GM19351 (cell line): Measurements from ENCODE around the gene RBM48.
"Not testable (repeated sequence)": the region's sequence is repeated elsewhere in the genome, so short reads cannot be mapped to it uniquely, and the experiment has no call there.

ENCODE experiments used
- ATAC-seq: cut with Tn5 transposase; IDR thresholded peaks from one replicate; pipeline ENCODE4 v1.9.1; 2021; ENCODE audit warnings: mild to moderate bottlenecking, moderate library complexity; ENCODE audit not compliant: unreplicated experiment

Gene RBM48

DNA sequence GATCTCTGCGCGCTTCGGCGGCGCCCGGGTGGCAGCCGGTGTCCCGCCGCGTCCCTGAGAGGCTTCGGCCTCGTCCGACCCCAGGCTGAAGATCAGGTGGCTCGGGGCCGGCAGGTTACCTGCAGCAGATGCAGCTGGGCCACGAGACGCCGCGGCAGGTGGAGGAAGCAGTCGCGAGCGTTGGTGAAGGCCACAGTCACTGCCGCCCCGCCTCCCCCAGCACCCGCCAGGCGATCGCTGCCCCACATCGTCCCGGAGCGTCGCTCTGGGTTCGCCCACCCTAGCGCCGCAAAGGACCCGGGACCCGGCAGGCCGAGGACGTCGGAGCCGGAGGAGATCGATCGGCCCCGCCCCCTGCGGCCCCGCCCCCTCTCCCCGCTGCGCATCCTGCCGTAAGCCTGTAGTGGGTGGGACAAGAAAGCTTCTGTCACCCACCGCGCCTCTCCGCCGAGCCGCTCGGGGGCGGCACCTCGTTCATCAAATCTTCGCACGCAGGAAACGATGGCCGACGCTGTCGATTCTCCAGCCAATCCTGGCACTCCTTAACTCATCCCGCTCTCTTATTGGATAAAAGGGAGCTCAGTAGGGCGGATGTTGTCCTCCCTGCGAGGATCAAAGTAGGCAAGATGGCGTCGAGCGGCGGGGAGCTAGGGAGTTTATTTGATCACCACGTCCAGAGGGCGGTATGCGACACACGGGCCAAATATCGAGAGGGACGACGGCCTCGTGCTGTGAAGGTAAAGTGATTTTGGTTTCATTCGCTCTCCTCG lies at the start of gene RBM48, which contains the start of gene PEX1:
RBM48 (plus strand) TSS at position 608 of the 770 bp plus-strand sequence; CDS start at position 627, 19 bp downstream.
PEX1 (minus strand) TSS at position 333 of the 770 bp plus-strand sequence; CDS start at position 248, 85 bp downstream.
- ATAC-seq, result peak; percentile 88

DNA sequence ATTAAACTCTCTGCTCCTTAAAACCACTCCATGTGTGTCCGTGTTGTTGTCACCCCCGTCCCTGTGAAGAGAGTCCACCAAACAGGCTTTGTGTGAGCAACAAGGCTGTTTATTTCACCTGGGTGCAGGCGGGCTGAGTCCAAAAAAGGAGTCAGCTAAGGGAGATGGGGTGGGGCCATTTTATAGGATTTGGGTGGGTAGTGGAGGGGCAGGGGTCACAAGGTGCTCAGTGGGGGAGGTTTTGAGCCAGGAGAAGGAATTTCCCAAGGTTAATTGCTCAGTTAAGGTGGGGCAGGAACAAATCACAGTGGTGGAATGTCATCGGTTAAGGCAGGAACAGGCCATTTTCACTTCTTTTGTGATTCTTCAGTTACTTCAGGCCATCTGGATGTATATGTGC lies 49.4 kb upstream of the RBM48 start:
- not testable (repeated sequence) for ATAC-seq

DNA sequence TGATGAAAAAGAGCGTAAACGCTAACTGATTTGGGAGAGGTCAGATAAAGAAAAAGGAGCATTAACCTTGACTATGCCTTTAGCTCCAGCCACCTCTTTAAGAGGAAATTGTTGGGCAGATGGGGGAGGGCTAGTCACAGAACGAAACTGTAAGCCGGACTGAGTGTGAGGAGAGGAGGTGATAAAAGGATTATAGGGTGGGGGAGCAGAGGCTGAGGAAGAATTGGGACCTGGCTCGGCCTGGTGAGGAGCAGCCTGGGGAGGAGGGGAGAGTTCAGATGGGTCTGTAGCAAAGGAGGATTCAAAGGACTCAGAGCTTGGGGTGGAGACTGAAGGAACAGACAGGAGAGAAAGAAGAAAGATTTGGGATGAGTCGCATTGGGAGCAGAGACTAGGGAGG lies 45.0 kb upstream of the RBM48 start:
- not testable (repeated sequence) for ATAC-seq

DNA sequence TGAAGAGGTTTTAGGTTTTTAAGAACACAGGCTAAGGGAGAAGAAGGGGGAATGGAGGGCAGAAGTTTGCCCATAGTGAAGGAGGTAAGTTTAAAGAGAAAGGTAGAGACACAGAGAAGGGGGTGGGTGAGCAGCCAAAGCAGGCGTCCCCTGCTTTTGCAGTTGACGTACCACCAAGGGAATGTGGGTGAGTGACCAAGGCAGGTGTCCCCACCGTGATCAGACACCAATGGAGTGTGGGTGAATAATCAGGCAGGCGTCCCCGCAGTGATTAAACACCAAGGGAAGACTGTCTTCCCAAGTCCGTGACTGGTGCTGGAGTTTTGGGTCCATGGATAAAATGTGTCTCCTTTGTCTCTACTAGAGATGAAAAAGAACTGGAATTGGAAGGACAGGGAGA lies 44.4 kb upstream of the RBM48 start:
- not testable (repeated sequence) for ATAC-seq

DNA sequence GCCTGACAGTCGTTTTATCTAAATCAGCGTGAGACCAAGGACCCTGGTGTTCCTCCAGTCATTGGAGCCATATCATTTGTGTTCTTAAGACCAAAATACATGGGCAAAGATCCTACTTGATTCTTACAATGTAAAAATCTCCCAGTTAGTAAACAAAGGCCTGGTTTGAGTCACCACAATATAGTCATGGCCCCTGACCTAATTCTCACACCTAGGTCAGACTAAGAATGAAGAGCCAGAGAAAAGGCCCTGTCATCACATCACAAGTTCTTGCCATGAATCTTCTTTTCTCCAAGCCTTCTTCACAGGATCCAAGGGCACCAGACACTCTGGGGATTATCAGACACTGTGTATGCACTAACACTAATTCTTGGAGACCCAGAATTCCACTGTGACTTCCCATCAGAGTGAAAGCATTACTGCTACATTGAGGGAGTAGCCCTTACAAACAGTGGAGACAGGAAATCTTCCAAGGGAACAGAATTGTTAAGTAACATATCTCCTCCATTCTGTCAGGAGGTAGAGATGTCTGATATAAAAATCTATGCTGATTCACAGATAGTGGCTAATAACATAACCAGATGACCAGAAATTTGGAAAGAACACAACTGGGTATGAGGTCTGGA lies 43.2 kb upstream of the RBM48 start:
- no peak for ATAC-seq

DNA sequence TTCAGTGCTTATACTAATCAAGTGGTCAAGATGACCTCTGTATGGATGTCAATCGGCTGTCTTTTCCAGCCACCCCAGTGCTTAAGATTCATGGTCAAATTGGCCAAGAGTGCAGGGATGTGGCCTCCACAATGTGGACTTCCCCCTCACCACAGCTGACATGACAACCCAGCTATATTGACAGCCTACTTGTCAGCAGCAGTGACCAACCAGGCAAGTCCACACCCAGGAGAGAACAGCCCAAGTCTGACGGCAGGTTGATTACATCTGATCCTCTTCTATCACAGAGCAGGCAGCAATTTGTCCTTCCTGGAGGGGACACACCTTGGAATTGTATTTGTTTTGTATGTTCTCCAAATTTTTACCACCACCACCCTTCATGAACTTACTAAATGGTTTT lies 42.6 kb upstream of the RBM48 start:
- ATAC-seq, result no peak

DNA sequence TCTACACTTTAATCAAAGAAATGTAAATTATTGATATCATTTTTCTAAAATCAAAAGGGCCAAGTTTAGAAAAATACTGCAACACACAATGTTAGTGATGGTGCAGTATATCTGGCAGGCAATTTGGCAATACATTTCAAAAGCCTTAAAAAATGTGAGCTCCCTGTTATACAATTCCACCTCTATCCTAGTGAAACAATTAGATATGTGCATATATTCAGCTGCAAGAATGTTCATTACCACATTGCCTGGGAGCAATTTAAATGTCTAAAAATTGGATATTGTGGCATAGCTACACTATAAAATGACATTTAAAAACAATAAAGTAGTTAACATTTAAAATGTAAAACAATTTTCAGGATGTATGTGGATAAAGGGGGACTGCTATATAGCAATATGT lies 40.8 kb upstream of the RBM48 start:
- no peak for ATAC-seq

DNA sequence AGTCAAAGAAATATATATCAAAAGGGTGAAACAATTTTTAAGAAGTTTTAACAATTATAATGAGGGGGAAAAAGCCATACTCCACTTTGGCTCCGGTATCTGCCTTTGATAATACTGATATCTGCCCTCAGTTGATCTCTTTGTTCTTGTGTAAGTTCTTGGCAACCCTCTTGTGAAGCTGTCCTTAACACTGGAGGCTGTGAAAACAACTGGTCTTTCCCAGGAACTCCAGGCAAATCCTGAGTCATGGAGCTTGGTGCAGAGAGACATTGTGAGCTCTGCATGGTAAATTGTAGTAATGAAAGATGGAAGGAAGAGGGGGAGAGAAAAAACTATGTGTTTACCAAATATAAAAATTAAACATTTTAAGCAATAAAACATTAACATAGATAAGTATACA lies 39.0 kb upstream of the RBM48 start:
- no peak for ATAC-seq

DNA sequence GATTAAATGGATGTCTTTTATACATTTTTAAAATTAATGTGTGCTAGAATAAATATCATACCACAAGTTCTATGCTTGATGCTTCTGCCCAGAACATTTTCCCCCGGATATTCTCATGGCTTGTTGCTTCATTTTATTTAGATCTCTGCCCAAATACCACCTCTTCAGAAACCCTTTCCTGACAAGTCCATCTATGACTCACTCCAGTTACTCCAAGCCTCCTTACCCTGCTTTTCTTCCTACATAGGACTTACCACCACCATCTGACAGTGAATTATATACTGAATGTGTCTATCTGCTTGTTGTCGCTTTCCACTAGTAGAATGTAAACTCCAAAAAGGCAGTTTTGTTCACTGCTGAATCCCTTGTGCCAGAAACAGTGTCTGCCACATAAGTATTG lies 31.7 kb upstream of the RBM48 start:
- no peak for ATAC-seq

DNA sequence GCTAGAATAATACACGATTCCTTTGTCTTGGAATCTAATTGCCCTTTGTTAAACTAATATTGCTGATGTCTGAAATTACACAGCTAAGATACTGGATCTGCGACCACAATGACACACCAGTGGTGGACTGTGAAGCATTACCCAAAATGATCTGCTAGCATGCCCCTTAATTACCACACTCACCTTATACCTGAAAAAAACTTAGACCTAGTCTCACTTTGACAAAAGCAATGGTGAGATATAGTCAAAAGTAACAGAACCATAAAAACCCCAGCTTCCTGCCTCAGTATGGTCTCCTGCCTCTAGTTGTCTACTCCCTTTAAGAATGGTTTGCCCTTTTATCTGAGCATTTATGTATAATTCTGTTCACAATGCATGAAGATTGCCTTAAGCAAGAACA lies 30.0 kb upstream of the RBM48 start:
- ATAC-seq, result no peak

DNA sequence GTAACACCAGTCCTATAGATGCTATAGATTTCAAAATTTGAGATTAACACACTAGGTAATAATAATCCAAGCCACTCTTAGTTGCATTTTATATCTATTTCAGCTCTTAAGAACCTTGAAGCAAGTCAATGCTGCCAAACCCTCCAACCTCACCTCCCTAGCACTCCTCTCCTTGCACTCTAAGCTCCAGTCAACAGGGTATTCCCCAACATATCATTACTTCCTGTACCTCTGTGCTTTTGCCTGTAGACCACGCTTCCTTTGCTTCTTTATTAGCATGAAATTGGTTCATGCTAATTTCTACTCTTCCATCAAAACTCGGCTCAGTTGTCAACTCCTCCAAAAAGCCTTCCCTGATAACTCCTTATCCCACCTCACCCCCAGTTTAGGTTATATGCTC lies 24.8 kb upstream of the RBM48 start:
- ATAC-seq, result no peak

DNA sequence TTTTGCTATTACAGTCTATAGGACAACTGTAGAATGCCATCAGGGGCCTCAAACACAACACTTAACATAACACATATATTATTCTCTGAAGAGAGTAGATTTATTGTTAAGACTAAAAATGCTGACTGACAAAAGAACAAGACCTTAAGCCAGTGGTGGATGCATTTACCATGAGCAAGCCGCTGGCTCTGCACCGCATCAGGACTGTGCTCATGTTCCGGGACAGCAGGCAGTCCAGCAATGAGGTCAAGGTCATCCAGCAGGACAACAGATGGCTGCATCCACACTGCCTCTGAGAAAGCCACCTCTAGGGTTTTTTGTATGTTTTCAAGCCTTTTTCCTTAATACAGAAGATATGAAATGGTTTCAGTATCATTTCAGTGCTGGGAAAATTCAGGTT lies 24.0 kb upstream of the RBM48 start:
- ATAC-seq, result no peak

DNA sequence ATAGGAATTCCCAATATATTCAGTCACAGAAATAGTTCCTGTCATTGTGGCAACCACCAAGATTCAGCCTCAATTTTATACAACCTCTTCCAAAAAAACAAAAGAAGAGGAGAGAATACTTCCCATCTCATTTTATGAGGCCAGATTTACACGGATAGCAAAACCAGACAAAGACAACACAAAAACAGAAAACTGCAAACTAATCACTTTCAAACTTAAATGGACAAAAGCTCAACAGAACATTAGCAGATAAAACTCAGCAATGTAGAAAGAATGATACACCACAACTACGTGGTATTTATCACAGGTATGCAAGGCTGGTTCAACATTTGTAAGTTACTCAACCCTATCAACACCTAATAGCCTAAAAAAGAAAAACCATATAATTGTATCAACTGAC lies 22.2 kb upstream of the RBM48 start:
- ATAC-seq, result no peak

DNA sequence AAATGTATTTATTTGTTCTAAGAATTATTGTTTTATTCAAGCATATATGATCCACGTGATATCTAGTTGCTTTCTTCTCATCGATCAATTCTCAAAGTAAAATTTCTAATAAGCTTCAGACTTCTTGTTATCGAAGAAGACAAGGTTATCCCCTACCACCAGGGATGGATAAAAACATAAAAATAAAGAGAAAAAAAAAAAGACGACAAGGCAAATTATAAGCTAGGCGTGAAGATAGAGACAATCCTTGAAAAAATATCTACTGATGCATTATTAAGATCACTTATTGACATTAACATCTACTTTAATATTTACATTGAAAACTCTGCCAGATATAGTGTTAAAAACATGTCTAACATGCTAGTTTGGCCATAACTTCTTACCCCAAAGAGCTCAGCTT lies 19.6 kb upstream of the RBM48 start:
- ATAC-seq, result no peak

DNA sequence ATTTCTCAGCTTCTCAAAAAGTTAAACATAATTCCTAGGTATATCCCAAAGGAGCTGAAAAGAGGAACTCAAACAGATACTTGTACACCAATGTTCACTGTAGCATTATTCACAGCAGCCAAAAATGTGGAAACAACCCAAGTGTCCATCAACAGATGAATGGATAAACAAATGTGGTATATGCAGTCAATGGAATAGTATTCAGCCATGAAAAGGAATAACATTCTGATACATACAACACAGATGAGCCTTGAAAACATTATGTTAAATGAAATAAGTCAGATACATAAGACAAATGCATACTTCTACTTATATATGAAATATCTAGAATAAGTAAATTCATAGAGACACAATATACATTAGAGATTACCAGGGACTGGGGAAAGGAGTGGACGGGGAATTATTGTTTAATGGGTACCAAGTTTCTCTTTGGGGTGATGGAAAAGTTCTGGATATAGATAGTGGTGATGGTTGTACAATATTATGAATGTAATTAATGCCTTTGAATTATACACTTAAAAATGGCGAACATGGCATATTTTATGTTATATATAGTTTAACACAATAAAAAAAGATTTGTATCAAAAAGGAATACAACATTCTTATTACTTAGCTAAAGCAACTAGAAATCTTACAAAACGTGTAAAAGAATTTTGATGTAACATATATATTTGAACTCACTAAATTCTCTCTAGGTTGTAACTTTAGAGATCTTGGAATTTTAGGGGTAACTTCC lies 15.3 kb upstream of the RBM48 start:
- no peak for ATAC-seq

DNA sequence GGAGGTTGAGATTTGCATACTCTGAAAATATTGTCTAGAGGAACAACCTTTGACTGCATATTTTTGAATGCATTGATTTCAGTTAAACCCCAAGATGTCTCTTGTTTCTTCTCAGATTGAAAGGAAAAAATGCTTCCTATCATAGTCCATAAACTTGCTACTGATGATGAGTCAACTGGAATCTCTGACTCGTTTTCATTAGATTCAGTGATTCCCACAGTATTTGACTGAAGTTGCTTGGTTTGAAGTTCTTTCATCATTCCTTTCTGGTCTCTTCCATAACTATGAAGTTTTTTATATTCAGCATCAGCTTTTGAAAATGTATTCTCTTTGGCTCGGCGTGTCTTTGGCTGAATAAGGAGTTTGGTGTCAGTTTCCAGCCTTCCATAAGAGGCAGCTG lies 11.0 kb upstream of the RBM48 start:
- no peak for ATAC-seq

DNA sequence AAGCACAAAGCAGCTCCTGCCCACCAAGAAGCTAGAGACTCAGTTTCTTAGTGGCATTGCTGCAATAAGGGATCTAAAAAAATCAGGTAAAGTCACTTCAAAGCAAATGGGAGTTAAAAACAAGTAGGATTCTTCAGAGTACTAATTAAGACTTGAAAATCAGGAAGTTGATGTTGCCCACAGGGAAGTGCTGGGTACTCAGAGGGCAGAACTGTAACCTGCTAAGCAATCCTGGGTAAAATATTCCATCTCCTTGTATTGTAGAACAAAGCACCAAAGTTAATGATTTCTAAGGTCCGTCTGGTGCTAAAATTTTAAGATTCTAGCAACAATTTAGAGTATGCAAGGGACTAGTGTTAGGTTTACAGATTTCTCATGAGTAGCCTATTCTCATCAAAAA lies 8.6 kb upstream of the RBM48 start:
- ATAC-seq, result no peak

DNA sequence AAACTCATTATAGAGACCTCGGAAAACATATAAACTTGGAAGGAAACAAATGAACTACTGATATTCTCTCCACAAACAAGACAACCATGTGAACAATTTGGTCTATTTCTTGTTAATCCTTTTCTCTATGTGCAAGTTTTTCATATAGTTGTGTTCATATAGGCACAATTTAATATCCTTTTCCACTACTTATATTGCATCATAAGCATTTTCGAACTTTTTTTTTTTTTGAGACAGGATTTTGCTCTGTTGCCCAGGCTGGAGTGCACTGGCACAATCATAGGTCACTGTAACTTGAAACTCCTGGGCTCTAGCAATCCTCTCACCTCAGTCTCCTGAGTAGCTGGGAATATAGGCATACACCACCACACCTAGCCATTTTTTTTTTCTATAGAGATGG lies 5.5 kb upstream of the RBM48 start:
- ATAC-seq, result no peak

DNA sequence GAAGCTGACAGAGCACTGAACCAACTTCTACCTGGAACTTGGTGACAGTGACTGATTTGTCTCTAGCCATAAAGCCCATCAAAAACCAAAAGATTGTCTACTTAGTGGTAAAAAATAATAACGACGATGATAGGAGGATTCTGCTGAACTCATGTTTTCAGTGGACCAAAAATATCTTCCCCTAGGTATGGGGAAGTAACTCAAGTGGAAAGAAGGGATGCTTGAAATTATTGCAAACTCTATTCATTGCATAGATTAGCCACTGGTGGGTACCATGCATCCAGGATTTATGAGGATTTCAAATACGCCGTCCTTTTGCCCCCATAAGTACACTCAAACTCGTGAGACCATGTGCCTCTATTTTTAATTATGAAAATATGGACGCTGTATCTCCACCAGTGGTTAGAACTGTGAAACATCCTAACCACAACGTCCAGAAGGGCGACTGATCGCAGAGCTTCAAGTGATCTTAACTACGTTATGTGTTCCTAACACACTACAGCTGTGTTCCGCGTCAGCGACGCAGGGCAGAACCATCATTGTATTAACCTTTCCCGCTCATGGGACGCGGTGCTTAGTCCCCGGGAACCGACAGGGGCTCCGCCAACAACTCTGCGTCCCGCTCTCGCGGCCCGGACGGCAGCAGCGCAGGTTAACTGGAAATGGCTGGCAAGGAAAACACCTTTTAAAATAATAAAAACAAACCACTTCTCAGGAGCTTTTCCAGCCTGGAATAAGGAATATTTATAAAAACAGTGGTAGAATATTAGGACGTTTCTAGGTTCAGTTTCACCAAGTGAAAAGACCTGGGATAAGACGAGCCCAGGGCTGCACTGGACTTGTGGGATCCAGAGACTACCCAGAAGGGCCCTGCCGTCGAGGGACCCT lies 1.1 kb upstream of the RBM48 start:
- ATAC-seq, result peak; percentile 39

DNA sequence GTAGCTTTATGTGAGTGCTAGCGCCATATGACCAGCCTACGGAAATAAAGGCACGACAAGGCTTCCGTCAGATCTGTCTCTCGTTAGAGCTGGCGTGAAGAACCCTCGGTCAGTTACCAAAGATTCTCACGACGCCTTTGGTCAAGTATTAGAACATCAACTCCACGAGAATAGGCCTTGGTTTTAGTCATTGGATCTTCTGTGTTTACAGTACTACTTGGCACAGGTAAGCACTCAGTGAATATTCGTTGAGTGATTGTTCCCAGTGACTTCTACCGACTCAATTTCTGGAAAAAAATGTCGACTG lies 316 bp downstream of the RBM48 start:
- ATAC-seq, result peak; percentile 3

DNA sequence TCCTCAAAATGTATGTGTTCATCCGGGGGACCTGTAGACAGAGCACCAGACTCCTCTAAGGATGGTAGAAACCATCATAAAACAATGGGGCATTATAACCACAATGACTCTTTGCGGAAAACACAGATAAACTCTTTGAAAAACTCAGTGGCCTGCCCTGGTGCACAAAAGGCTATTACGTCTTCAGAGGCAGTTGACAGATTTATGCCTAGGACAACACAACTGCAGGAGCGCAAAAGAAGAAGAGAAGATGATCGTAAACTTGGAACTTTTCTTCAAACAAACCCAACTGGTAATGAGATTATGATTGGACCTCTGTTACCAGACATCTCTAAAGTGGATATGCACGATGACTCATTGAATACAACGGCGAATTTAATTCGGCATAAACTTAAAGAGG lies 6.0 kb downstream of the RBM48 start:
- no peak for ATAC-seq
